ENCODE results near the gene INTS15.
A peak's percentile ranks its signal among the peaks of the same experiment; 100 is the strongest.
"Not testable (repeated sequence)": the region's sequence is repeated elsewhere in the genome, so short reads cannot be mapped to it uniquely, and the experiment has no call there.

INTS15 gene

GRCh38 chr7:6621195-6622133 is 31.6 kb downstream of the INTS15 start:
- Mint-ChIP-seq H3K9me3 (no peaks in the 10 kb centered on the region), H3K4me1 (ENCODE audit: low read depth) (peaks cover 42% of the 10 kb centered on the region), H3K27ac (no peak overlapping the region), H3K36me3 (ENCODE audit: low read depth) (peaks cover 9% of the 10 kb centered on the region), H3K27me3 (no peaks in the 10 kb centered on the region), H3K4me3 (no peak overlapping the region)

DNA sequence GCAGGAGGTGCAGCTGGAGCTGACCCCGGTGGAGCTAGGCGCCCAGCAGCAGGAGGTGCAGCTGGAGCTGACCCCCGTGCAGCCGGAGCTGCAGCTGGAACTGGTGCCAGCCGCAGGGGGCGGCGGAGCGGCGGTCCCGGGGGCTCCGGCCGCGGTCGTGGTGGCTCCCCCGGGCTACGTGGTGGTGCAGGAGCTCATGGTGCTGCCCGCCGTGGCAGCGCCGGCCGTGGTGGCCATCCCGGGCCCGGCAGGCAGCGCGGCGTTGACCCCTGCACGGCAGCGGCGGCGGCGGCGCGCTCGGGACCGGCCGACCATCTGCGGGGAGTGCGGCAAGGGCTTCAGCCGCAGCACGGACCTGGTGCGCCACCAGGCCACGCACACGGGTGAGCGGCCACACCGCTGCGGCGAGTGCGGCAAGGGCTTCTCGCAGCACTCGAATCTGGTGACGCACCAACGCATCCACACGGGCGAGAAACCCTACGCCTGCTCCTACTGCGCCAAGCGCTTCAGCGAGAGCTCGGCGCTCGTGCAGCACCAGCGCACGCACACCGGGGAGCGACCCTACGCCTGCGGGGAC is 32.4 kb downstream of the INTS15 start:
- no peak overlapping the region for H3K27ac Mint-ChIP-seq
- peaks cover 42% of the 10 kb centered on the region for H3K4me1 Mint-ChIP-seq (ENCODE audit: low read depth)
- H3K4me3 Mint-ChIP-seq = no peak overlapping the region
- H3K9me3 Mint-ChIP-seq = no peaks in the 10 kb centered on the region
- peaks cover 9% of the 10 kb centered on the region for H3K36me3 Mint-ChIP-seq (ENCODE audit: low read depth)
- H3K27me3 Mint-ChIP-seq = no peaks in the 10 kb centered on the region

- no peaks in the 10 kb centered on the region for H3K27me3 Mint-ChIP-seq
- H3K27ac Mint-ChIP-seq = peak overlapping the region; percentile 74
- H3K36me3 Mint-ChIP-seq (ENCODE audit: low read depth) = peaks cover 9% of the 10 kb centered on the region
- peaks cover 42% of the 10 kb centered on the region for H3K4me1 Mint-ChIP-seq (ENCODE audit: low read depth)
- H3K4me3 Mint-ChIP-seq = peak overlapping the region; percentile 4
- H3K9me3 Mint-ChIP-seq = no peaks in the 10 kb centered on the region
Measured at GRCh38 chr7:6623589-6624245, 33.9 kb downstream of the INTS15 start.

- peaks cover 9% of the 10 kb centered on the region for H3K36me3 Mint-ChIP-seq (ENCODE audit: low read depth)
- H3K27ac Mint-ChIP-seq = peak overlapping the region; percentile 74
- peaks cover 41% of the 10 kb centered on the region for H3K4me1 Mint-ChIP-seq (ENCODE audit: low read depth)
- no peaks in the 10 kb centered on the region for H3K9me3 Mint-ChIP-seq
- H3K27me3 Mint-ChIP-seq = no peaks in the 10 kb centered on the region
- peak overlapping the region; percentile 4 for H3K4me3 Mint-ChIP-seq
Measured at GRCh38 chr7:6624246-6624611, 34.4 kb downstream of the INTS15 start.

GRCh38 chr7:6628045-6628444 is 38.2 kb downstream of the INTS15 start:
- Mint-ChIP-seq H3K4me3 (no peak overlapping the region), H3K9me3 (no peaks in the 10 kb centered on the region), H3K4me1 (ENCODE audit: low read depth) (peaks cover 16% of the 10 kb centered on the region), H3K27ac (no peak overlapping the region), H3K36me3 (ENCODE audit: low read depth) (peaks cover 2% of the 10 kb centered on the region), H3K27me3 (no peaks in the 10 kb centered on the region)

GRCh38 chr7:6630007-6630849 is 40.4 kb downstream of the INTS15 start:
- H3K9me3 Mint-ChIP-seq = no peaks in the 10 kb centered on the region

DNA sequence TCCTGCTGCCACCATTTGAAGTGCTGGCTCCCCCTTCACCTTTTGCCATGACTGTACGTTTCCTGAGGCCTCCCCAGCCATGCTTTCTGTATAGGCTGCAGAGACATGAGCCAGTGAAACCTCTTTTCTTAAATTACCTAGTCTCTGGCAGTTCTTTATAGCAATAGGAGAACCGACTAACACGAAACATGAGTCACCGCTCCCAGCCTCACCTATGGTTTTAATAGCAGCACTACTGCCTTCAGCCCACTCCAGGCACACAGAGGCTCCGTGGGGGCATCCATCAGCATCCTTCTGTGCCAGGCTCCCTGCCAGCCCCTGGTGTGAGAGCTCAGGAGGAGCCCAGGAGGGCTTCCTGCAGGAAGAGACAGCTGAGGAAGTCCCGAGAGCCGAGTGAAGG is 41.8 kb downstream of the INTS15 start:
- no peak overlapping the region for H3K27ac Mint-ChIP-seq
- H3K4me3 Mint-ChIP-seq = no peak overlapping the region
- peaks cover 3% of the 10 kb centered on the region for H3K4me1 Mint-ChIP-seq (ENCODE audit: low read depth)
- H3K9me3 Mint-ChIP-seq = no peaks in the 10 kb centered on the region
- H3K36me3 Mint-ChIP-seq (ENCODE audit: low read depth) = no peaks in the 10 kb centered on the region
- H3K27me3 Mint-ChIP-seq = no peaks in the 10 kb centered on the region

More at GRCh38 chr7:6630007-6630849, 40.4 kb downstream of the INTS15 start:
- Mint-ChIP-seq H3K36me3 (ENCODE audit: low read depth) (no peaks in the 10 kb centered on the region), H3K4me1 (ENCODE audit: low read depth) (peaks cover 3% of the 10 kb centered on the region), H3K27me3 (no peaks in the 10 kb centered on the region), H3K4me3 (no peak overlapping the region), H3K27ac (no peak overlapping the region)

DNA sequence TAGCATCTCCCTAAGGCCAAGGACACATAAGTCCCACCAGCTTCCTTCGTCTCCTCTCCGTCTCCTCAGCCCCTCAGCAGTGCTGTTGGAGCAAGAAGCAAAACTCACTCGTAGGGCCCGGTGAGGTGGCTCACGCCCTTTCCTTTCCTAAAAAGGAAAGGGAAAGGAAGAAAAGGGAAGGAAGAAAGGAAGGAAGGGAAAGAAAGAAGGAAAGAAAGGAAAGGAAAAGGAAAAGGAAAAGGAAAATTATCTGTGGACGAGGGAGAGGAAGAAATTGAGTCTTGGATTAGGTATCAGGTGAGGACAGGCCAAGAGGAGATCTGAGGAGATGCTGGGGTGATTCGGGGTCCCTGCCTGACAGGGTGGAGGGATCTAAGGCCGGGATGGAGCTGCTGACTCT is 44.2 kb downstream of the INTS15 start:
- peak overlapping the region; percentile 0 for H3K27ac Mint-ChIP-seq
- no peaks in the 10 kb centered on the region for H3K9me3 Mint-ChIP-seq
- no peak overlapping the region for H3K4me3 Mint-ChIP-seq
- peaks cover 9% of the 10 kb centered on the region for H3K36me3 Mint-ChIP-seq (ENCODE audit: low read depth)
- no peaks in the 10 kb centered on the region for H3K27me3 Mint-ChIP-seq
- H3K4me1 Mint-ChIP-seq (ENCODE audit: low read depth) = peaks cover 16% of the 10 kb centered on the region

DNA sequence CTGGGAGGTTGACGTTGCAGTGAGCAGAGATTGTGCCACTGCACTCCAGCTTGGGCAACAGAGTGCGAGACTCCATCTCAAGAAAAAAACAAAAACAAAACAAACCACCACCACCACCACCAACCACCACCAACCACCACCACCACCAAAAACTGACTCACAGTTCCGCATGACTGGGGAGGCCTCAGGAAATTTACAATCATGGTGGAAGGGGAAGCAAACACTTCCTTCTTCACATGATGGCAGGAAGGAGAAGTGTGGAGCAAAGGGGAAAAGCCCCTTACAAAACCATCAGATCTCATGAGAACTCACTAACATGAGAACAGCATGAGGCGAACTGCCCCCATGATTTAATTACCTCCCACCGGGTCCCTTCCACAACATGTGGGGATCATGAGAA is 45.1 kb downstream of the INTS15 start:
- H3K4me1 Mint-ChIP-seq (ENCODE audit: low read depth) = peaks cover 25% of the 10 kb centered on the region
- H3K27ac Mint-ChIP-seq, H3K9me3 Mint-ChIP-seq, H3K4me3 Mint-ChIP-seq, H3K27me3 Mint-ChIP-seq: not testable (repeated sequence)
- peaks cover 19% of the 10 kb centered on the region for H3K36me3 Mint-ChIP-seq (ENCODE audit: low read depth)

- H3K9me3 Mint-ChIP-seq = no peaks in the 10 kb centered on the region
- peak within 1 kb of the TSS; percentile 86 for H3K4me3 Mint-ChIP-seq
Measured at GRCh38 chr7:6636741-6637543, 47.1 kb downstream of the INTS15 start, which contains the start of gene ZNF316. ZNF316 (plus strand) TSS chr7:6637318; CDS start chr7:6642410, 5,092 bp downstream.

GRCh38 chr7:6637544-6638229 is 47.9 kb downstream of the INTS15 start:
- Mint-ChIP-seq H3K4me1 (ENCODE audit: low read depth) (peaks cover 27% of the 10 kb centered on the region), H3K4me3 (peak overlapping the region; percentile 86), H3K27me3 (no peaks in the 10 kb centered on the region), H3K27ac (peak overlapping the region; percentile 87), H3K36me3 (ENCODE audit: low read depth) (peaks cover 32% of the 10 kb centered on the region), H3K9me3 (no peaks in the 10 kb centered on the region)

More at GRCh38 chr7:6636741-6637543, 47.1 kb downstream of the INTS15 start, which contains the start of gene ZNF316:
- peak within 1 kb of the TSS; percentile 87 for H3K27ac Mint-ChIP-seq
- no peaks in the 10 kb centered on the region for H3K27me3 Mint-ChIP-seq
- peaks cover 27% of the 10 kb centered on the region for H3K4me1 Mint-ChIP-seq (ENCODE audit: low read depth)
- H3K36me3 Mint-ChIP-seq (ENCODE audit: low read depth) = peaks cover 31% of the 10 kb centered on the region

DNA sequence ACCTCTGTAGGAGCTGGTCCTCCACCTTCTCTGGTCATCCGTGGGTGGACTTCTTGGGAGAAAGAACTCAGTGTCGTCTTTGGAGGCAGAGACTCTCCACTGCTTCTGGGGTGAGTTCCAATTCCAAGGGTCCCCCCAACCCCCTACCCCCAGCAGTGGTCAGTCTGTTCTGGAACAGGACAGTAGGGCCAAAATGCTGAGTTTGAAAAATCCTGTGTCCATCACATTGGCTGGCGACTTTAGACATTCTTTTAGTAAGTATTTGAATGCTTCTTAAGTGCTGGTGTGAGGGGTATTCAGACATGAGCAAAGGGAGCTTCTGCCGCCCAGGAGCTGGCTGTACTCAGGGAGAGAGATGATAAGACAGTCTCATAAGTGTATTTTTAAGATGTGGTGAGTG is 49.2 kb downstream of the INTS15 start:
- peaks cover 37% of the 10 kb centered on the region for H3K36me3 Mint-ChIP-seq (ENCODE audit: low read depth)
- H3K4me3 Mint-ChIP-seq = peak overlapping the region; percentile 86
- no peaks in the 10 kb centered on the region for H3K27me3 Mint-ChIP-seq
- H3K4me1 Mint-ChIP-seq (ENCODE audit: low read depth) = peaks cover 27% of the 10 kb centered on the region
- H3K27ac Mint-ChIP-seq = peak overlapping the region; percentile 87
- no peaks in the 10 kb centered on the region for H3K9me3 Mint-ChIP-seq

DNA sequence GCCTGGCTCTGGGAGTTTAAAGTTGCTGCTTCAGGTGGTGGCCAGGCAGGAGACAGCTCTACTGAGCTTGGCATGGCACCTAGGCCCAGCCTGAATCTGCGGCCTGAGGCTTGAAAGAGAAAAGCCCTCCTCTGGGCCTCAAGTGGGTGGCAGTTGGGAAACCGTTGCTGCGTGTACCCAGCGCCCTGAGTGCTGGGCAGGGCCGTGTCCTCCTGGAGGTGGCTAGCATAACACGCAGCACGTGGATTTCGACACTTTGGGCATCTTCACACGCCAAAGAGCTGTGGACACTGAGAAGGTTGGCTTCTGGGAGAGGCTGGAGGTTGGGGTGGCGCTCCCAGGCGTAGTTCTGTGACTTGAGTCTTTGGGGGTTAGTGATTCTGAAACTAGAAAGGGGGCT is 49.8 kb downstream of the INTS15 start:
- Mint-ChIP-seq H3K27ac (peak overlapping the region; percentile 13), H3K4me1 (ENCODE audit: low read depth) (peaks cover 27% of the 10 kb centered on the region), H3K36me3 (ENCODE audit: low read depth) (peaks cover 37% of the 10 kb centered on the region), H3K4me3 (no peak overlapping the region), H3K9me3 (no peaks in the 10 kb centered on the region), H3K27me3 (no peaks in the 10 kb centered on the region)

Data from stimulated activated naive CD8-positive, alpha-beta T cell treated with anti-CD3 and anti-CD28 coated beads, Interleukin-15, Interleukin-2, amounts not matched to agents 100 ng/mL and 50 ng/mL, for 24 hours (primary cell).